Kidney glomerular epithelial cell (primary cell): ENCODE data around the gene SORBS1.

Experiments
- DNase-seq: peaks from one replicate; lab custom pipeline; 2025; lab: John Stamatoyannopoulos, UW

The SORBS1 gene

GRCh38 chr10:95343573-95343972 lies 217.6 kb downstream of the SORBS1 start:
- DNase-seq, result no peak

GRCh38 chr10:95341716-95342130 lies 219.4 kb downstream of the SORBS1 start:
- DNase-seq, result no peak

GRCh38 chr10:95339863-95340262 lies 221.3 kb downstream of the SORBS1 start:
- DNase-seq, result no peak

GRCh38 chr10:95337423-95338160 lies 223.6 kb downstream of the SORBS1 start:
- no peak for DNase-seq

- DNase-seq, result no peak
Measured at GRCh38 chr10:95336702-95337101, 224.5 kb downstream of the SORBS1 start.

GRCh38 chr10:95335933-95336699 lies 225.1 kb downstream of the SORBS1 start:
- DNase-seq, result no peak

- DNase-seq, result no peak
Measured at GRCh38 chr10:95334805-95335144, 226.4 kb downstream of the SORBS1 start.

- no peak for DNase-seq
Measured at GRCh38 chr10:95333997-95334804, 227.0 kb downstream of the SORBS1 start.

- DNase-seq, result no peak
Measured at GRCh38 chr10:95332666-95333249, 228.4 kb downstream of the SORBS1 start.

- no peak for DNase-seq
Measured at GRCh38 chr10:95331596-95332130, 229.5 kb downstream of the SORBS1 start.

GRCh38 chr10:95330966-95331453 lies 230.2 kb downstream of the SORBS1 start:
- no peak for DNase-seq

- DNase-seq, result no peak
Measured at GRCh38 chr10:95329296-95329695, 231.9 kb downstream of the SORBS1 start.

- DNase-seq, result no peak
Measured at GRCh38 chr10:95328013-95328412, 233.2 kb downstream of the SORBS1 start.

- DNase-seq, result no peak
Measured at GRCh38 chr10:95327367-95327766, 233.8 kb downstream of the SORBS1 start.

GRCh38 chr10:95326396-95326795 lies 234.8 kb downstream of the SORBS1 start:
- no peak for DNase-seq

- DNase-seq, result no peak
Measured at GRCh38 chr10:95325863-95326262, 235.3 kb downstream of the SORBS1 start.

- no peak for DNase-seq
Measured at GRCh38 chr10:95324436-95325268, 236.5 kb downstream of the SORBS1 start.

- no peak for DNase-seq
Measured at GRCh38 chr10:95321554-95322301, 239.4 kb downstream of the SORBS1 start.

- DNase-seq, result no peak
Measured at GRCh38 chr10:95319239-95319638, 241.9 kb downstream of the SORBS1 start.

- DNase-seq, result no peak
Measured at GRCh38 chr10:95315509-95315908, 245.7 kb downstream of the SORBS1 start.
